ENCODE results near the gene PDZRN4. TPM values are rescaled to one million over a fixed set of nuclear protein-coding genes. Genes with fewer than 3 reads are reported as not detected.

PDZRN4 gene
- polyA plus RNA-seq, 3 donors, result not detected

- Histone ChIP-seq H3K27me3 (ENCODE audit: control insufficient read depth in 2 of 2, insufficient read depth in 2 of 2, low read length in 2 of 2) (no peaks in the 10 kb centered on the region), H3K4me3 (replicated peaks in 1 of 3; ENCODE audit: low read depth in 2 of 3, low read length in 3 of 3) (no peak overlapping the region), H3K9me3 (replicated peaks in 1 of 2; ENCODE audit: control insufficient read depth in 1 of 2, insufficient read depth in 1 of 2, low read length in 2 of 2) (no peaks in the 10 kb centered on the region), H3K36me3 (replicated peaks in 1 of 2; ENCODE audit: control insufficient read depth in 1 of 2, insufficient read depth in 2 of 2, low read length in 2 of 2) (no peaks in the 10 kb centered on the region), H3K79me2 (ENCODE audit: insufficient read depth, low read length) (no peaks in the 10 kb centered on the region), H3K4me1 (ENCODE audit: control insufficient read depth in 1 of 2, insufficient read depth in 2 of 2, low read length in 2 of 2) (no peaks in the 10 kb centered on the region), H2AFZ (ENCODE audit: insufficient read depth, low read depth, low read length, poor library complexity, severe bottlenecking) (no peak overlapping the region), H3K4me2 (replicated peaks; ENCODE audit: extremely low read depth, low read length, poor library complexity, severe bottlenecking) (no peak overlapping the region), H4K20me1 (ENCODE audit: insufficient read depth, low read length) (no peaks in the 10 kb centered on the region), H3K9ac (ENCODE audit: insufficient read depth, low read length, poor library complexity, severe bottlenecking) (no peak overlapping the region), H3K27ac (ENCODE audit: low read depth in 1 of 2, low read length in 2 of 2) (no peak overlapping the region)
- no peak for TF ChIP-seq CTCF (IDR thresholded peaks at IDR 0.05)
- no peaks in the 10 kb centered on the region for H3K36me3 Mint-ChIP-seq
- no peak overlapping the region for H3K27ac Mint-ChIP-seq
- peaks cover 0 to 1% (median 1%) of the 10 kb centered on the region in 3 donors for H3K27me3 Mint-ChIP-seq (ENCODE audit: low read depth in 3 of 3)
- peaks cover 0 to 12% (median 1%) of the 10 kb centered on the region in 7 donors for H3K9me3 Mint-ChIP-seq
- no peak for DNase-seq
- H3K4me1 Mint-ChIP-seq, result no peaks in the 10 kb centered on the region
- no peak overlapping the region for H3K4me3 Mint-ChIP-seq
- intact Hi-C loops (cut with micrococcal nuclease), result no loop called here
Observed at GRCh38 chr12:41619705-41620104, 431.6 kb downstream of the PDZRN4 start.

GRCh38 chr12:41621291-41621690 is 433.2 kb downstream of the PDZRN4 start:
- Histone ChIP-seq H3K27me3 (ENCODE audit: control insufficient read depth in 2 of 2, insufficient read depth in 2 of 2, low read length in 2 of 2) (no peaks in the 10 kb centered on the region), H3K4me1 (ENCODE audit: control insufficient read depth in 1 of 2, insufficient read depth in 2 of 2, low read length in 2 of 2) (no peaks in the 10 kb centered on the region), H3K4me3 (replicated peaks in 1 of 3; ENCODE audit: low read depth in 2 of 3, low read length in 3 of 3) (no peak overlapping the region), H4K20me1 (ENCODE audit: insufficient read depth, low read length) (no peaks in the 10 kb centered on the region), H3K4me2 (replicated peaks; ENCODE audit: extremely low read depth, low read length, poor library complexity, severe bottlenecking) (no peak overlapping the region), H2AFZ (ENCODE audit: insufficient read depth, low read depth, low read length, poor library complexity, severe bottlenecking) (no peak overlapping the region), H3K9ac (ENCODE audit: insufficient read depth, low read length, poor library complexity, severe bottlenecking) (no peak overlapping the region), H3K9me3 (replicated peaks in 1 of 2; ENCODE audit: control insufficient read depth in 1 of 2, insufficient read depth in 1 of 2, low read length in 2 of 2) (no peaks in the 10 kb centered on the region), H3K36me3 (replicated peaks in 1 of 2; ENCODE audit: control insufficient read depth in 1 of 2, insufficient read depth in 2 of 2, low read length in 2 of 2) (no peaks in the 10 kb centered on the region), H3K79me2 (ENCODE audit: insufficient read depth, low read length) (no peaks in the 10 kb centered on the region), H3K27ac (ENCODE audit: low read depth in 1 of 2, low read length in 2 of 2) (no peak overlapping the region)
- Mint-ChIP-seq H3K4me1 (no peaks in the 10 kb centered on the region), H3K27ac (no peak overlapping the region), H3K27me3 (ENCODE audit: low read depth in 3 of 3) (peaks cover 0 to 1% (median 0%) of the 10 kb centered on the region in 3 donors), H3K9me3 (peaks cover 0 to 6% (median 1%) of the 10 kb centered on the region in 7 donors), H3K4me3 (no peak overlapping the region), H3K36me3 (no peaks in the 10 kb centered on the region)
- TF ChIP-seq CTCF (IDR thresholded peaks at IDR 0.05), result no peak
- intact Hi-C loops (cut with micrococcal nuclease), result no loop called here
- no CpG with 5 or more reads among the region's 1 CpG for WGBS (ENCODE audit: insufficient coverage)
- no peak for DNase-seq

Measured in CD14-positive monocyte (primary cell).